Spleen (tissue), 11 donors: Measurements from ENCODE around the gene CEP44. TPM values are rescaled to one million over a fixed set of nuclear protein-coding genes. Genes with fewer than 3 reads are reported as not detected.
"Not testable (repeated sequence)": the region's sequence is repeated elsewhere in the genome, so short reads cannot be mapped to it uniquely, and the experiment has no call there.

Experiments used
- DNase-seq: peaks from one replicate; pipeline ENCODE4 v3.0.0-alpha.2; 2020
- H3K27ac ChIP-seq, 8 donors: fragments of 200-600 bp; sonication (generic) in 7 of 8; 1 replicate in 4 of 8; 2 replicates in 4 of 8; pipeline versions ENCODE4 v1.5.0 to v1.8.0; 2016 to 2021; ENCODE audit warnings: inconsistent platforms in 4 of 8, mild to moderate bottlenecking in 4 of 8, moderate library complexity in 1 of 8
- H3K27me3 ChIP-seq, 7 donors: fragments of 200-600 bp; sonication (generic) in 6 of 7; replicated peaks in 1 of 7; 1 replicate in 4 of 7; 2 replicates in 3 of 7; pipeline versions ENCODE4 v1.5.0 to v1.8.0; 2016 to 2021; ENCODE audit warnings: inconsistent platforms in 3 of 7, mild to moderate bottlenecking in 1 of 7
- H3K36me3 ChIP-seq, 6 donors: fragments of 200-600 bp; sonication (generic) in 5 of 6; 1 replicate in 4 of 6; 2 replicates in 2 of 6; pipeline versions ENCODE4 v1.5.0 to v1.8.0; 2016 to 2021; ENCODE audit warnings: inconsistent platforms in 2 of 6
- H3K4me1 ChIP-seq, 6 donors: fragments of 200-600 bp; sonication (generic) in 5 of 6; 1 replicate in 3 of 6; 2 replicates in 3 of 6; pipeline versions ENCODE4 v1.5.0 to v1.8.0; 2016 to 2021; ENCODE audit warnings: inconsistent platforms in 3 of 6
- H3K4me3 ChIP-seq, 8 donors: fragments of 200-600 bp; sonication (generic) in 7 of 8; 1 replicate in 4 of 8; 2 replicates in 4 of 8; pipeline versions ENCODE4 v1.5.0 to v1.8.0; 2016 to 2021; ENCODE audit warnings: inconsistent platforms in 4 of 8, mild to moderate bottlenecking in 4 of 8, moderate library complexity in 2 of 8
- H3K9me3 ChIP-seq, 8 donors: fragments of 200-600 bp; sonication (generic) in 7 of 8; 1 replicate in 4 of 8; 2 replicates in 4 of 8; pipeline versions ENCODE4 v1.5.0 to v1.8.0; 2016 to 2021; ENCODE audit warnings: inconsistent platforms in 4 of 8
- CTCF ChIP-seq, 11 experiments: fragments of 200-600 bp in 7 of 11; fragments of 450-650 bp in 4 of 11; sonication (generic) in 4 of 11; IDR thresholded peaks in 8 of 11; conservative IDR thresholded peaks in 3 of 11; 1 replicate in 7 of 11; 2 replicates in 4 of 11; pipeline versions ENCODE4 v1.4.0 to v1.8.0; 2016 to 2021; ENCODE audit warnings: antibody characterized with exemption in 11 of 11, inconsistent platforms in 4 of 11, mild to moderate bottlenecking in 1 of 11
- POLR2A ChIP-seq, 3 donors: fragments of 450-650 bp; IDR thresholded peaks; one replicate each; pipeline ENCODE4 v1.5.1; 2017; ENCODE audit warnings: antibody characterized with exemption in 3 of 3, mild to moderate bottlenecking in 1 of 3
- POLR2AphosphoS5 ChIP-seq, 3 donors: sonication (generic); formaldehyde crosslinking; IDR thresholded peaks; one replicate each; pipeline ENCODE4 v1.5.1; 2017; ENCODE audit warnings: antibody characterized with exemption in 3 of 3
- WGBS, 5 donors: extraction: QIAGEN DNeasy Blood & Tissue Kit in 3 of 5; methylation state at CpG; one replicate each; pipeline versions ENCODE4 v1.1.5 to v1.1.7; 2013 to 2018; 5-methylcytosine and 5-hydroxymethylcytosine counted together
- intact Hi-C: fragments of 100-400 bp; cut with DNase I; formaldehyde crosslinking; loops from one replicate; pipeline ENCODE4 v1.15.0; 2023; ENCODE audit warnings: low total_unique reads
- polyA plus RNA-seq, 3 donors: library from polyadenylated mRNA; stranded (reverse); fragments of 200-250 nt; gene quantifications; one replicate each; pipeline ENCODE4 v1.2.1, GENCODE V29; 2013
- total RNA-seq, 7 donors: library from RNA; depleted of rRNA in 3 of 7; stranded (reverse); fragments of >200 nt in 3 of 7; fragmentation: NEBNext Ultra II Directional in 4 of 7; extraction: Animal tissue kit (Norgen Biotek cat#: 25700) in 4 of 7; gene quantifications; one replicate each; pipeline versions ENCODE4 v1.1.0 to v1.2.1, GENCODE V29; 2016 to 2021
- donor health status: healthy with polysubstance abuse.
- donor health status: DM: no; HTN: no; CAD: no; lungs with moderate emphysema.
- donor health status: DM: no; HTN: no; CAD: no.
- donor health status: Bipolar disorder and iron deficiency.
- donor health status: healthy.
- donor health status: DM: no; HTN: no; CAD: no.
- donor health status: DM: yes; HTN: yes; CAD: no.

Gene CEP44
- total and polyA plus RNA-seq, 10 donors, result 5.6 to 27.7 (median 15.9) TPM

- peaks cover 0 to 36% (median 9%) of the 10 kb centered on the region in 6 donors for H3K4me1 ChIP-seq
- no peaks in the 10 kb centered on the region for H3K27me3 ChIP-seq
- peaks cover 0 to 77% (median 10%) of the 10 kb centered on the region in 6 donors for H3K36me3 ChIP-seq
- no peak overlapping the region for H3K27ac ChIP-seq
- no peaks in the 10 kb centered on the region for H3K9me3 ChIP-seq
- H3K4me3 ChIP-seq, result no peak overlapping the region
- no peak for DNase-seq
- TF ChIP-seq CTCF (IDR thresholded peaks at IDR 0.05 in 8 of 11, conservative IDR thresholded peaks at IDR 0.05 in 3 of 11) (no peak), POLR2A (IDR thresholded peaks at IDR 0.05) (no peak), POLR2AphosphoS5 (IDR thresholded peaks at IDR 0.05) (no peak)
- intact Hi-C loops, result no loop called here
Observed at GRCh38 chr4:174259580-174259979, 24.1 kb upstream of the CEP44 start.

- no peaks in the 10 kb centered on the region for H3K9me3 ChIP-seq
- intact Hi-C loops, result no loop called here
- no peak overlapping the region for H3K27ac ChIP-seq
- H3K27me3 ChIP-seq, result no peaks in the 10 kb centered on the region
- H3K4me1 ChIP-seq, result peaks cover 0 to 36% (median 9%) of the 10 kb centered on the region in 6 donors
- TF ChIP-seq POLR2A (IDR thresholded peaks at IDR 0.05) (no peak), CTCF (IDR thresholded peaks at IDR 0.05 in 8 of 11, conservative IDR thresholded peaks at IDR 0.05 in 3 of 11) (no peak), POLR2AphosphoS5 (IDR thresholded peaks at IDR 0.05) (no peak)
- H3K36me3 ChIP-seq, result peaks cover 0 to 72% (median 10%) of the 10 kb centered on the region in 6 donors
- no peak overlapping the region for H3K4me3 ChIP-seq
- 49 to 57% (median 54%) methylated on average over 3 of the region's 3 CpGs for WGBS, 5 donors
- DNase-seq, result no peak
Observed at GRCh38 chr4:174260099-174260498, 23.6 kb upstream of the CEP44 start.

GRCh38 chr4:174261432-174261831 is 22.3 kb upstream of the CEP44 start:
- peaks cover 0 to 61% (median 7%) of the 10 kb centered on the region in 6 donors for H3K36me3 ChIP-seq
- DNase-seq, H3K27ac ChIP-seq, H3K4me3 ChIP-seq, intact Hi-C loops, H3K9me3 ChIP-seq, H3K27me3 ChIP-seq: not testable (repeated sequence)
- peaks cover 0 to 42% (median 15%) of the 10 kb centered on the region in 6 donors for H3K4me1 ChIP-seq
- WGBS, 5 donors, result 33 to 59% (median 47%) methylated on average over 1 of the region's 1 CpG

GRCh38 chr4:174262624-174263444 is 20.9 kb upstream of the CEP44 start:
- H3K27ac ChIP-seq, result no peak overlapping the region
- no peaks in the 10 kb centered on the region for H3K27me3 ChIP-seq
- no peak overlapping the region for H3K4me3 ChIP-seq
- intact Hi-C loops, result no loop called here
- no peaks in the 10 kb centered on the region for H3K9me3 ChIP-seq
- H3K36me3 ChIP-seq, result peaks cover 0 to 47% (median 4%) of the 10 kb centered on the region in 6 donors
- TF ChIP-seq POLR2AphosphoS5 (IDR thresholded peaks at IDR 0.05), result no peak
- TF ChIP-seq CTCF (IDR thresholded peaks at IDR 0.05 in 8 of 11, conservative IDR thresholded peaks at IDR 0.05 in 3 of 11), result no peak
- TF ChIP-seq POLR2A (IDR thresholded peaks at IDR 0.05), result no peak
- DNase-seq, result no peak
- WGBS, 5 donors, result 83 to 92% (median 90%) methylated on average over 6 of the region's 6 CpGs
- H3K4me1 ChIP-seq, result peaks cover 0 to 50% (median 16%) of the 10 kb centered on the region in 6 donors
